ENCODE data around the gene DNAH9.

DNAH9 gene

GRCh38 chr17:11671126-11671525 lies 72.9 kb downstream of the DNAH9 start:
- no peak for DNase-seq (ENCODE audit: low read depth)

GRCh38 chr17:11682646-11683045 lies 84.4 kb downstream of the DNAH9 start:
- DNase-seq (ENCODE audit: low read depth): no peak

- no peak for DNase-seq (ENCODE audit: low read depth)
Observed at GRCh38 chr17:11690681-11691080, 92.4 kb downstream of the DNAH9 start.

- no peak for DNase-seq (ENCODE audit: low read depth)
Observed at GRCh38 chr17:11692688-11693087, 94.4 kb downstream of the DNAH9 start.

- no peak for DNase-seq (ENCODE audit: low read depth)
Observed at GRCh38 chr17:11693284-11693683, 95.0 kb downstream of the DNAH9 start.

- DNase-seq (ENCODE audit: low read depth): no peak
Observed at GRCh38 chr17:11700668-11701067, 102.4 kb downstream of the DNAH9 start.

GRCh38 chr17:11701911-11702310 lies 103.6 kb downstream of the DNAH9 start:
- DNase-seq (ENCODE audit: low read depth): no peak

- DNase-seq (ENCODE audit: low read depth): no peak
Observed at GRCh38 chr17:11704041-11704440, 105.8 kb downstream of the DNAH9 start.

- DNase-seq (ENCODE audit: low read depth): no peak
Observed at GRCh38 chr17:11705111-11705510, 106.8 kb downstream of the DNAH9 start.

GRCh38 chr17:11707586-11707985 lies 109.3 kb downstream of the DNAH9 start:
- no peak for DNase-seq (ENCODE audit: low read depth)

GRCh38 chr17:11712456-11712855 lies 114.2 kb downstream of the DNAH9 start:
- DNase-seq (ENCODE audit: low read depth): no peak

GRCh38 chr17:11719203-11719602 lies 120.9 kb downstream of the DNAH9 start:
- no peak for DNase-seq (ENCODE audit: low read depth)

- DNase-seq (ENCODE audit: low read depth): no peak
Observed at GRCh38 chr17:11719856-11720255, 121.6 kb downstream of the DNAH9 start.

GRCh38 chr17:11720816-11721215 lies 122.5 kb downstream of the DNAH9 start:
- no peak for DNase-seq (ENCODE audit: low read depth)

GRCh38 chr17:11730747-11731146 lies 132.5 kb downstream of the DNAH9 start:
- DNase-seq (ENCODE audit: low read depth): no peak

GRCh38 chr17:11736613-11737312 lies 138.5 kb downstream of the DNAH9 start:
- DNase-seq (ENCODE audit: low read depth): no peak

GRCh38 chr17:11737313-11737679 lies 139.0 kb downstream of the DNAH9 start:
- no peak for DNase-seq (ENCODE audit: low read depth)

- DNase-seq (ENCODE audit: low read depth): no peak
Observed at GRCh38 chr17:11738151-11738550, 139.9 kb downstream of the DNAH9 start.

- DNase-seq (ENCODE audit: low read depth): no peak
Observed at GRCh38 chr17:11739351-11739750, 141.1 kb downstream of the DNAH9 start.

- no peak for DNase-seq (ENCODE audit: low read depth)
Observed at GRCh38 chr17:11739848-11740247, 141.6 kb downstream of the DNAH9 start.

GRCh38 chr17:11742886-11743285 lies 144.6 kb downstream of the DNAH9 start:
- DNase-seq (ENCODE audit: low read depth): no peak

GRCh38 chr17:11744696-11745095 lies 146.4 kb downstream of the DNAH9 start:
- no peak for DNase-seq (ENCODE audit: low read depth)

GRCh38 chr17:11747441-11747840 lies 149.2 kb downstream of the DNAH9 start:
- DNase-seq (ENCODE audit: low read depth): no peak

- no peak for DNase-seq (ENCODE audit: low read depth)
Observed at GRCh38 chr17:11757815-11758214, 159.5 kb downstream of the DNAH9 start.

GRCh38 chr17:11768106-11768505 lies 169.8 kb downstream of the DNAH9 start:
- no peak for DNase-seq (ENCODE audit: low read depth)

Data from stimulated activated CD8-positive, alpha-beta memory T cell treated with anti-CD3 and anti-CD28 coated beads, Interleukin-7, amount 100 ng/mL, for 24 hours (primary cell).